H1 (cell line): ENCODE measurements around the gene CPSF4. TPM values are rescaled to one million over a fixed set of nuclear protein-coding genes. Genes with fewer than 3 reads are reported as not detected.

Experiments used
- CTCF ChIA-PET: fragments of 300-600 bp; sonication (Branson Sonifier 250); formaldehyde crosslinking; loops from one replicate; lab custom pipeline; 2021; ENCODE audit not compliant: partially characterized antibody; lab: Charles Lee
- POLR2A ChIA-PET: fragments of 300-600 bp; sonication (Branson Sonifier 250); formaldehyde crosslinking; loops from one replicate; lab custom pipeline; 2021; ENCODE audit warnings: inconsistent platforms; ENCODE audit not compliant: partially characterized antibody; lab: Charles Lee
- DNase-seq, 2 experiments: peaks; one replicate each; pipeline versions ENCODE4 v3.0.0 to v3.0.0-alpha.2; 2010 to 2022; ENCODE audit warnings: low spot score in 2 of 2, low read depth in 1 of 2, mixed read lengths in 1 of 2
- FAIRE-seq: peaks from 2 replicates; lab custom pipeline; 2011; peaks lifted over from hg19 to GRCh38; lab: Jason Lieb, UNC
- H2AFZ ChIP-seq: 2 replicates; pipeline ENCODE4 v1.8.1; 2012; ENCODE audit warnings: low read length, inconsistent platforms
- H2AK5ac ChIP-seq: 2 replicates; pipeline ENCODE4 v1.6.1; 2013; ENCODE audit warnings: low read depth, low read length
- H2BK120ac ChIP-seq: replicated peaks from 2 replicates; pipeline ENCODE3; 2013; ENCODE audit warnings: low read depth, low read length, inconsistent platforms
- H2BK12ac ChIP-seq: 2 replicates; pipeline ENCODE4 v1.6.1; 2013; ENCODE audit warnings: low read depth, low read length
- H2BK15ac ChIP-seq: 2 replicates; pipeline ENCODE4 v1.6.1; 2013; ENCODE audit warnings: low read length
- H2BK20ac ChIP-seq: 2 replicates; pipeline ENCODE4 v1.6.1; 2013; ENCODE audit warnings: low read length
- H2BK5ac ChIP-seq: 2 replicates; pipeline ENCODE4 v1.6.1; 2013; ENCODE audit warnings: low read depth, low read length
- H3K14ac ChIP-seq: 2 replicates; pipeline ENCODE4 v1.6.1; 2013; ENCODE audit warnings: inconsistent platforms; ENCODE audit not compliant: insufficient read length
- H3K18ac ChIP-seq: 2 replicates; pipeline ENCODE4 v1.6.1; 2013; ENCODE audit warnings: low read length; ENCODE audit errors: extremely low read depth
- H3K23ac ChIP-seq: 2 replicates; pipeline ENCODE4 v1.6.1; 2013; ENCODE audit warnings: inconsistent platforms; ENCODE audit not compliant: insufficient read length
- H3K23me2 ChIP-seq: 2 replicates; pipeline ENCODE4 v1.6.1; 2013; ENCODE audit warnings: low read depth, low read length
- H3K27ac ChIP-seq: 2 replicates; pipeline ENCODE4 v1.6.1; 2011; ENCODE audit warnings: low read depth, low read length, inconsistent platforms
- H3K27me3 ChIP-seq, 4 experiments: replicated peaks in 1 of 4; 1 replicate in 1 of 4; 2 replicates in 3 of 4; pipeline versions ENCODE4 v1.6.1 to v1.8.1; 2011 to 2013; ENCODE audit warnings: low read length in 3 of 4, mild to moderate bottlenecking in 3 of 4, inconsistent platforms in 2 of 4, mixed read lengths in 2 of 4, moderate library complexity in 1 of 4; ENCODE audit not compliant: control insufficient read depth in 3 of 4, insufficient read depth in 3 of 4; ENCODE audit errors: extremely low read depth in 1 of 4
- H3K36me3 ChIP-seq, 4 experiments: 2 replicates each; pipeline versions ENCODE4 v1.6.1 to v1.8.1; 2011 to 2013; ENCODE audit warnings: mild to moderate bottlenecking in 4 of 4, low read length in 3 of 4, moderate library complexity in 2 of 4, control low read depth in 1 of 4, inconsistent platforms in 1 of 4; ENCODE audit not compliant: insufficient read depth in 4 of 4, control insufficient read depth in 2 of 4
- H3K4ac ChIP-seq: replicated peaks from 2 replicates; pipeline ENCODE3; 2013; ENCODE audit warnings: low read length, low read depth, mixed read lengths, inconsistent platforms; ENCODE audit not compliant: insufficient read length
- H3K4me1 ChIP-seq, 4 experiments: replicated peaks in 1 of 4; 1 replicate in 1 of 4; 2 replicates in 3 of 4; pipeline versions ENCODE4 v1.6.1 to v1.8.1; 2011 to 2013; ENCODE audit warnings: low read length in 3 of 4, inconsistent platforms in 2 of 4, mixed read lengths in 1 of 4; ENCODE audit not compliant: insufficient read depth in 4 of 4, control insufficient read depth in 3 of 4
- H3K4me2 ChIP-seq, 2 experiments: 2 replicates each; pipeline versions ENCODE4 v1.6.1 to v1.8.1; 2011 to 2013; ENCODE audit warnings: low read depth in 2 of 2, low read length in 2 of 2, control low read depth in 1 of 2, inconsistent platforms in 1 of 2, mild to moderate bottlenecking in 1 of 2; ENCODE audit not compliant: insufficient read depth in 1 of 2
- H3K4me3 ChIP-seq, 4 experiments: fragments of 200-600, 300-600 bp in 1 of 4; sonication (generic), shearing (Covaris generic), sonication (Bioruptor Twin) in 1 of 4; 2 replicates each; pipeline versions ENCODE4 v1.5.1 to v1.8.1; 2011 to 2016; ENCODE audit warnings: low read length in 4 of 4, low read depth in 3 of 4, control low read depth in 2 of 4, inconsistent platforms in 2 of 4, mild to moderate bottlenecking in 2 of 4, mixed read lengths in 1 of 4, moderate library complexity in 1 of 4; ENCODE audit not compliant: insufficient read depth in 2 of 4; ENCODE audit errors: extremely low read depth in 1 of 4
- H3K56ac ChIP-seq: replicated peaks from 2 replicates; pipeline ENCODE3; 2013; ENCODE audit warnings: low read depth, mild to moderate bottlenecking, mixed read lengths, low read length, inconsistent platforms; ENCODE audit not compliant: insufficient read length
- H3K79me1 ChIP-seq: 2 replicates; pipeline ENCODE4 v1.6.1; 2013; ENCODE audit warnings: low read depth, low read length, control low read depth
- H3K79me2 ChIP-seq, 2 experiments: 2 replicates each; pipeline versions ENCODE4 v1.6.1 to v1.8.1; 2012 to 2013; ENCODE audit warnings: low read length in 2 of 2, mild to moderate bottlenecking in 2 of 2, inconsistent platforms in 1 of 2; ENCODE audit not compliant: insufficient read depth in 2 of 2, control insufficient read depth in 1 of 2
- H3K9ac ChIP-seq, 4 experiments: replicated peaks in 1 of 4; 1 replicate in 1 of 4; 2 replicates in 3 of 4; pipeline versions ENCODE4 v1.6.1 to v1.8.1; 2011 to 2013; ENCODE audit warnings: low read depth in 3 of 4, low read length in 3 of 4, control low read depth in 2 of 4, mild to moderate bottlenecking in 2 of 4, moderate library complexity in 2 of 4, inconsistent platforms in 1 of 4; ENCODE audit errors: extremely low read depth in 1 of 4
- H3K9me3 ChIP-seq, 2 experiments: 2 replicates each; pipeline versions ENCODE4 v1.6.1 to v1.8.1; 2012 to 2013; ENCODE audit warnings: mild to moderate bottlenecking in 2 of 2, moderate library complexity in 2 of 2, control low read depth in 1 of 2, inconsistent platforms in 1 of 2, low read depth in 1 of 2, low read length in 1 of 2, mixed read lengths in 1 of 2; ENCODE audit not compliant: insufficient read depth in 2 of 2
- H4K20me1 ChIP-seq, 2 experiments: replicated peaks in 1 of 2; 2 replicates each; pipeline versions ENCODE3 to v1.8.1; 2011 to 2013; ENCODE audit warnings: inconsistent platforms in 2 of 2, low read length in 2 of 2, mild to moderate bottlenecking in 1 of 2; ENCODE audit not compliant: insufficient read depth in 2 of 2, control insufficient read depth in 1 of 2
- H4K5ac ChIP-seq: 2 replicates; pipeline ENCODE4 v1.6.1; 2013; ENCODE audit warnings: low read length, low read depth, mixed read lengths, inconsistent platforms; ENCODE audit not compliant: insufficient read length
- H4K8ac ChIP-seq: 2 replicates; pipeline ENCODE4 v1.8.0; 2013; ENCODE audit warnings: mild to moderate bottlenecking, moderate library complexity, low read length, inconsistent platforms; ENCODE audit not compliant: insufficient read depth; ENCODE audit errors: extremely low read depth
- H4K91ac ChIP-seq: replicated peaks from 2 replicates; pipeline ENCODE3; 2013; ENCODE audit warnings: low read length, mixed read lengths, inconsistent platforms; ENCODE audit not compliant: insufficient read length
- ASH2L ChIP-seq: fragments of 200-600, 300-600 bp; sonication (generic); IDR thresholded peaks from one replicate; pipeline ENCODE4 v1.7.1; 2017; ENCODE audit warnings: low read length
- CBX5 ChIP-seq: fragments of 300-800, 300-1000 bp; sonication (generic); IDR thresholded peaks from 2 replicates; pipeline ENCODE4 v1.7.1; 2016; ENCODE audit warnings: antibody characterized with exemption, low read length, low read depth
- CEBPB ChIP-seq: IDR thresholded peaks from 2 replicates; pipeline ENCODE4 v1.6.1; 2012; ENCODE audit warnings: low read depth, low read length
- GABPA ChIP-seq: IDR thresholded peaks from 2 replicates; pipeline ENCODE4 v1.6.1; 2011; ENCODE audit warnings: mild to moderate bottlenecking, low read length, moderate library complexity, borderline replicate concordance; ENCODE audit not compliant: insufficient read depth
- KDM1A ChIP-seq: fragments of 200-600, 300-600 bp; sonication (generic); IDR thresholded peaks from 2 replicates; pipeline ENCODE4 v1.7.1; 2016; ENCODE audit warnings: mild to moderate bottlenecking, low read length, borderline replicate concordance
- RAD21 ChIP-seq, 2 experiments: IDR thresholded peaks in 1 of 2; conservative IDR thresholded peaks in 1 of 2; 2 replicates each; pipeline ENCODE4 v1.6.1; 2011; ENCODE audit warnings: low read depth in 2 of 2, low read length in 2 of 2, improper control_type of control experiment in 1 of 2, inconsistent platforms in 1 of 2, mild to moderate bottlenecking in 1 of 2, moderate library complexity in 1 of 2
- RBBP5 ChIP-seq: IDR thresholded peaks from 2 replicates; pipeline ENCODE4 v1.7.1; 2012; ENCODE audit warnings: low read depth, mild to moderate bottlenecking, inconsistent platforms, low read length, moderate library complexity, borderline replicate concordance
- SIX5 ChIP-seq: IDR thresholded peaks from 2 replicates; pipeline ENCODE4 v1.6.1; 2011; ENCODE audit warnings: mild to moderate bottlenecking, low read depth, low read length
- TEAD4 ChIP-seq: IDR thresholded peaks from 2 replicates; pipeline ENCODE4 v1.6.1; 2012; ENCODE audit warnings: low read depth, low read length, inconsistent platforms, mixed read lengths
- WGBS, 2 experiments: shearing (Covaris generic) in 1 of 2; methylation state at CpG; one replicate each; pipeline versions ENCODE4 v1.1.6 to v1.1.7; 2013 to 2015; ENCODE audit warnings: low lambda C conversion rate in 2 of 2, mixed read lengths in 2 of 2, inconsistent platforms in 1 of 2, low coverage in 1 of 2, missing lambda C conversion rate in 1 of 2; ENCODE audit not compliant: insufficient replicate concordance in 2 of 2, insufficient coverage in 1 of 2, insufficient read length in 1 of 2; ENCODE audit errors: extremely low coverage in 1 of 2, missing lambda C conversion rate in 1 of 2; 5-methylcytosine and 5-hydroxymethylcytosine counted together
- polyA plus RNA-seq, 7 experiments: library from polyadenylated mRNA; depleted of rRNA in 3 of 7; stranded (reverse) in 5 of 7; unstranded in 2 of 7; fragments of >200 nt in 5 of 7; fragments of 200-250 nt in 2 of 7; gene quantifications; 1 replicate in 5 of 7; 2 replicates in 1 of 7; 4 replicates in 1 of 7; pipeline versions ENCODE4 v1.2.1 to v1.2.3, GENCODE V29; 2011 to 2013; ENCODE audit warnings: missing spikeins in 2 of 7, mixed read lengths in 2 of 7
- total RNA-seq: library from RNA; stranded (reverse); fragmentation: NEBNext Ultra II Directional; extraction: Animal tissue kit (Norgen Biotek cat#: 25700); gene quantifications from 2 replicates; pipeline ENCODE4 v1.2.1, GENCODE V29; 2021
- TF ChIP-seq, protein P1 (sequence below), 3 experiments: IDR thresholded peaks; 1 replicate in 2 of 3; 2 replicates in 1 of 3; pipeline versions ENCODE4 v1.5.1 to v1.6.1; 2011; ENCODE audit warnings: low read length in 3 of 3, mild to moderate bottlenecking in 3 of 3, inconsistent platforms in 2 of 3, low read depth in 1 of 3, moderate library complexity in 1 of 3; ENCODE audit not compliant: insufficient read depth in 1 of 3; ENCODE audit errors: control extremely low read depth in 1 of 3
- TF ChIP-seq, protein P2 (sequence below): IDR thresholded peaks from 2 replicates; pipeline ENCODE4 v1.6.1; 2012; ENCODE audit warnings: inconsistent platforms

The CPSF4 gene
- total and polyA plus RNA-seq, 2 of the 8 experiments (the other 6 are each of a cell fraction or from before 2014, with no cell fraction given): 77.5 to 103 TPM

DNA sequence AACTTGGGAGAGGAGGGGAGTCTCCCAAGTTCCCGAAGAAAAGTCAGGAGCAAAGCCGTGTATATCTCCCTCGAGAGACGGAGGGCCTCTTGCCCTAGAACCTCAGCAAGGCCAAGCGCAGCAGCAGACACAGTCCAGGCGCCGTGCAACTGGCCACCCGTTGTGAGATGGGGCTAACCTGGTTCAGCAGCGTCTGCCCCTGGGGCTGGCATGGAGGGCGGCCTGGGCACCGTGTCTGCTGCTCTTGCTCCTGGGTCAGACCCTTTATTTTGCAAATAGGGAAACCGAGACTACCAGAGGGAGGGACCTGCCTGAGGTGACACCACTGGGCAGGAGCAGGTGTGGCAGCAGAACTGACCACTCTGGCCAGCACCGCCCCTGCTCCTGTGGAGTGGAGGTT is 13.8 kb downstream of the CPSF4 start:
- DNase-seq (no peak), FAIRE-seq (no peak)
- Histone ChIP-seq H2AFZ (no peak overlapping the region), H4K5ac (no peak overlapping the region), H3K4me1 (no peaks in the 10 kb centered on the region), H3K4me3 (no peak overlapping the region), H2BK15ac (no peak overlapping the region), H3K9me3 (no peaks in the 10 kb centered on the region), H2AK5ac (no peak overlapping the region), H3K27ac (no peak overlapping the region), H3K9ac (no peak overlapping the region; a peak in 2 of 7 replicates), H3K4ac (no peak overlapping the region), H3K79me1 (no peaks in the 10 kb centered on the region), H3K36me3 (peaks cover 41 to 87% (median 73%) of the 10 kb centered on the region in 4 experiments), H2BK12ac (no peak overlapping the region), H3K4me2 (no peak overlapping the region), H3K23ac (no peak overlapping the region), H2BK5ac (no peak overlapping the region), H2BK120ac (no peak overlapping the region), H3K56ac (no peak overlapping the region), H3K18ac (no peak overlapping the region), H3K27me3 (no peaks in the 10 kb centered on the region), H3K23me2 (no peaks in the 10 kb centered on the region), H3K14ac (no peak overlapping the region), H4K91ac (no peak overlapping the region), H4K20me1 (peaks cover 10 to 33% of the 10 kb centered on the region in 2 experiments), H2BK20ac (no peak overlapping the region), H3K79me2 (no peaks in the 10 kb centered on the region), H4K8ac (no peak overlapping the region)
- ChIA-PET POLR2A (interaction anchor here (0.8 to 7.3 kb wide), 6 partner anchors 8 to 47 kb away, joined by 3 to 100 read pairs (median 4); partner anchors contain the start of genes ATP5MF, CPSF4, PTCD1 and ZNF394), CTCF (interaction anchor here (0.9 kb wide), 1 partner anchor 8 kb away, joined by 3 read pairs; no protein-coding TSS in a partner anchor)
- 98% methylated on average over 13 of the region's 13 CpGs; no CpG with 5 or more reads in 1 of the 2 experiments for WGBS, 2 experiments
- TF ChIP-seq GABPA (no peak), TEAD4 (no peak), KDM1A (no peak), CEBPB (no peak), RBBP5 (no peak), SIX5 (no peak), CBX5 (no peak), RAD21 (IDR thresholded peaks at IDR 0.05 in 1 of 2, conservative IDR thresholded peaks at IDR 0.05 in 1 of 2; ENCODE audit: low read depth in 2 of 2, low read length in 2 of 2) (no peak), ASH2L (no peak)
- TF ChIP-seq, protein P1, sequence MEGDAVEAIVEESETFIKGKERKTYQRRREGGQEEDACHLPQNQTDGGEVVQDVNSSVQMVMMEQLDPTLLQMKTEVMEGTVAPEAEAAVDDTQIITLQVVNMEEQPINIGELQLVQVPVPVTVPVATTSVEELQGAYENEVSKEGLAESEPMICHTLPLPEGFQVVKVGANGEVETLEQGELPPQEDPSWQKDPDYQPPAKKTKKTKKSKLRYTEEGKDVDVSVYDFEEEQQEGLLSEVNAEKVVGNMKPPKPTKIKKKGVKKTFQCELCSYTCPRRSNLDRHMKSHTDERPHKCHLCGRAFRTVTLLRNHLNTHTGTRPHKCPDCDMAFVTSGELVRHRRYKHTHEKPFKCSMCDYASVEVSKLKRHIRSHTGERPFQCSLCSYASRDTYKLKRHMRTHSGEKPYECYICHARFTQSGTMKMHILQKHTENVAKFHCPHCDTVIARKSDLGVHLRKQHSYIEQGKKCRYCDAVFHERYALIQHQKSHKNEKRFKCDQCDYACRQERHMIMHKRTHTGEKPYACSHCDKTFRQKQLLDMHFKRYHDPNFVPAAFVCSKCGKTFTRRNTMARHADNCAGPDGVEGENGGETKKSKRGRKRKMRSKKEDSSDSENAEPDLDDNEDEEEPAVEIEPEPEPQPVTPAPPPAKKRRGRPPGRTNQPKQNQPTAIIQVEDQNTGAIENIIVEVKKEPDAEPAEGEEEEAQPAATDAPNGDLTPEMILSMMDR (IDR thresholded peaks at IDR 0.05; ENCODE audit: control extremely low read depth in 1 of 3, insufficient read depth in 1 of 3, low read depth in 1 of 3, low read length in 3 of 3): no peak
- TF ChIP-seq, protein P2, sequence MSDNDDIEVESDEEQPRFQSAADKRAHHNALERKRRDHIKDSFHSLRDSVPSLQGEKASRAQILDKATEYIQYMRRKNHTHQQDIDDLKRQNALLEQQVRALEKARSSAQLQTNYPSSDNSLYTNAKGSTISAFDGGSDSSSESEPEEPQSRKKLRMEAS: no peak
